B cell (primary cell): ENCODE results near the gene SP3.
"Not testable (repeated sequence)": the region's sequence is repeated elsewhere in the genome, so short reads cannot be mapped to it uniquely, and the experiment has no call there.

Experiments
- CTCF ChIP-seq: fragments of 200-600 bp; IDR thresholded peaks from one replicate; pipeline ENCODE4 v1.8.0; 2022; ENCODE audit warnings: antibody characterized with exemption, mild to moderate bottlenecking
- EZH2 ChIP-seq: IDR thresholded peaks from 2 replicates; pipeline ENCODE4 v1.6.1; 2012; ENCODE audit warnings: borderline replicate concordance, low read depth, mild to moderate bottlenecking, moderate library complexity, low read length; ENCODE audit not compliant: insufficient read depth, poor library complexity, severe bottlenecking

- not testable (repeated sequence) for TF ChIP-seq CTCF, EZH2
Observed at GRCh38 chr2:173889464-173889863, 75.7 kb downstream of the SP3 start.
